ENCODE results near the gene ARHGEF33.

ARHGEF33 gene

GRCh38 chr2:38943784-38944183 lies 54.1 kb downstream of the ARHGEF33 start:
- no peak for TF ChIP-seq CTCF (IDR thresholded peaks at IDR 0.05; ENCODE audit: borderline replicate concordance, insufficient read depth, low read depth, low read length)

GRCh38 chr2:38945372-38945771 lies 55.7 kb downstream of the ARHGEF33 start:
- no peak overlapping the region for H3K4me3 ChIP-seq (ENCODE audit: low read depth, low read length)
- TF ChIP-seq CTCF (IDR thresholded peaks at IDR 0.05; ENCODE audit: borderline replicate concordance, insufficient read depth, low read depth, low read length): no peak

More at GRCh38 chr2:38943784-38944183, 54.1 kb downstream of the ARHGEF33 start:
- H3K4me3 ChIP-seq (ENCODE audit: low read depth, low read length): no peak overlapping the region

GRCh38 chr2:38945911-38946310 lies 56.2 kb downstream of the ARHGEF33 start:
- no peak overlapping the region for H3K4me3 ChIP-seq (ENCODE audit: low read depth, low read length)
- no peak for TF ChIP-seq CTCF (IDR thresholded peaks at IDR 0.05; ENCODE audit: borderline replicate concordance, insufficient read depth, low read depth, low read length)

- TF ChIP-seq CTCF (IDR thresholded peaks at IDR 0.05; ENCODE audit: borderline replicate concordance, insufficient read depth, low read depth, low read length): peak; percentile 79
- no peak overlapping the region for H3K4me3 ChIP-seq (ENCODE audit: low read depth, low read length)
Observed at GRCh38 chr2:38947241-38948239, 57.9 kb downstream of the ARHGEF33 start.

- TF ChIP-seq CTCF (IDR thresholded peaks at IDR 0.05; ENCODE audit: borderline replicate concordance, insufficient read depth, low read depth, low read length): no peak
- H3K4me3 ChIP-seq (ENCODE audit: low read depth, low read length): no peak overlapping the region
Observed at GRCh38 chr2:38948387-38948882, 58.8 kb downstream of the ARHGEF33 start.

- H3K4me3 ChIP-seq (ENCODE audit: low read depth, low read length): no peak overlapping the region
- TF ChIP-seq CTCF (IDR thresholded peaks at IDR 0.05; ENCODE audit: borderline replicate concordance, insufficient read depth, low read depth, low read length): no peak
Observed at GRCh38 chr2:38948995-38949394, 59.3 kb downstream of the ARHGEF33 start.

- no peak for TF ChIP-seq CTCF (IDR thresholded peaks at IDR 0.05; ENCODE audit: borderline replicate concordance, insufficient read depth, low read depth, low read length)
- no peak overlapping the region for H3K4me3 ChIP-seq (ENCODE audit: low read depth, low read length)
Observed at GRCh38 chr2:38951766-38952165, 62.1 kb downstream of the ARHGEF33 start.

All from GM12875 (cell line).